GM19240 (cell line): Measurements from ENCODE around the gene CTAGE15.
"Not testable (repeated sequence)": the region's sequence is repeated elsewhere in the genome, so short reads cannot be mapped to it uniquely, and the experiment has no call there.

Experiments
- DNase-seq: peaks from one replicate; pipeline ENCODE4 v3.0.0; 2011; ENCODE audit warnings: low spot score; ENCODE audit not compliant: insufficient read length

Gene CTAGE15, protein sequence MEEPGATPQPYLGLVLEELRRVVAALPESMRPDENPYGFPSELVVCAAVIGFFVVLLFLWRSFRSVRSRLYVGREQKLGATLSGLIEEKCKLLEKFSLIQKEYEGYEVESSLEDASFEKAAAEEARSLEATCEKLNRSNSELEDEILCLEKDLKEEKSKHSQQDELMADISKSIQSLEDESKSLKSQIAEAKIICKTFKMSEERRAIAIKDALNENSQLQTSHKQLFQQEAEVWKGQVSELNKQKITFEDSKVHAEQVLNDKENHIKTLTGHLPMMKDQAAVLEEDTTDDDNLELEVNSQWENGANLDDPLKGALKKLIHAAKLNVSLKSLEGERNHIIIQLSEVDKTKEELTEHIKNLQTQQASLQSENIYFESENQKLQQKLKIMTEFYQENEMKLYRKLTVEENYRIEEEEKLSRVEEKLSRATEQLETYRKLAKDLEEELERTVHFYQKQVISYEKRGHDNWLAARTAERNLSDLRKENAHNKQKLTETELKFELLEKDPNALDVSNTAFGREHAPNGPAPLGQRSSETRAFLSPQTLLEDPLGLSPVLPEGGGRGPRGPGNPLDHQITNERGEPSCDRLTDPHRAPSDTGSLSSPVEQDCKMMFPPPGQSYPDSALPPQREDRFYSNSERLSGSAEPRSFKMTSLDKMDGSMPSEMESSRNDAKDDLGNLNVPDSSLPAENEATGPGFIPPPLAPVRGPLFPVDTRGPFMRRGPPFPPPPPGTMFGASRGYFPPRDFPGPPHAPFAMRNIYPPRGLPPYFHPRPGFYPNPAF

DNA sequence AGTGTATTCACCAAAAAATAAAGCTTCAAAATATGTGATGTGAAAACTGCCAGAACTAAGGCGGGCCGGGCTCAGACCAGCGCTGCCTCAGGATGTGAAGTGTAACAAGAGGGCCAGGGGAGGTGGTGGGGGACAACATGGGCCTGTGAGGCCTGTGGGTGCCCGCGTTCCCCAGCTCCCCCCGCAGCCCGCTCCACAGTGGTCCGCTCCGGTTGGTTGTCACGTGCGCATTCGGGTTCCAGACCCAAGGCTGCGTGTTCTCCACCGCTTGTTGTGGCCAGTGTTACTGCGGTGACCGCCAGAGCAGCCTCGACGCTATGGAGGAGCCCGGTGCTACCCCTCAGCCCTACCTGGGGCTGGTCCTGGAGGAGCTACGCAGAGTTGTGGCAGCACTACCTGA lies at the start of gene CTAGE15:
Gene CTAGE15, plus strand, starts transcription at position 301 of the 400 bp plus-strand sequence. Its CDS starts 17 bp downstream, at position 318.
- not testable (repeated sequence) for DNase-seq

DNA sequence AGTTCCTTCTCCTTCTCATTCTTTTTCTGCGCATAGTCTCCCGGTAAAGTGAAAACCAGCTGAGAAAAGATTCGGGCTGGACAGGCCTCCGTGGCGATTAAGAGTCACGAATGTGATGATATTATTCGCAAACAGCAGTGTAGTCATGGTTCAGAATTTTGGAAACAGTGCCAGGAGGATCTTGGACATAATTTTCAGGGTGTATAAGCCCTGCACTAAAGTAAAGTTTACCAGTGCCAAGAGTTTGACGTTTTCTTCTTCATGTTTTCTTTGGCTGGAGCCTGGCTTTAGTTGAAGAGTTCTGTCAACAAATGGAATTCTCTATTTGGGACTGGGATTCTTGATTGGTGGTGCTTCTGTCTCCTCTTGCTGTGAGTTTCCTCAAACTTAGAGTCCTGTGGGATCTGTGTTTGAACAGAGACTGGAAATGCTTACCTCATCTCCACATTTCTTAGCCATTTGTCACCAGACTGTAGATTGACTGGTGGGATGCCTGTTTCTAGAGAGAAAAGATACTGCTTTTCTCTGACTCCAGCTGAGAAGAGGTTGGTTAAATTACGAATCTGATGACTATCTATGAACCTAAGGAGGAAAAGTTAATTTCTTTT lies 49.2 kb upstream of the CTAGE15 start:
- not testable (repeated sequence) for DNase-seq

DNA sequence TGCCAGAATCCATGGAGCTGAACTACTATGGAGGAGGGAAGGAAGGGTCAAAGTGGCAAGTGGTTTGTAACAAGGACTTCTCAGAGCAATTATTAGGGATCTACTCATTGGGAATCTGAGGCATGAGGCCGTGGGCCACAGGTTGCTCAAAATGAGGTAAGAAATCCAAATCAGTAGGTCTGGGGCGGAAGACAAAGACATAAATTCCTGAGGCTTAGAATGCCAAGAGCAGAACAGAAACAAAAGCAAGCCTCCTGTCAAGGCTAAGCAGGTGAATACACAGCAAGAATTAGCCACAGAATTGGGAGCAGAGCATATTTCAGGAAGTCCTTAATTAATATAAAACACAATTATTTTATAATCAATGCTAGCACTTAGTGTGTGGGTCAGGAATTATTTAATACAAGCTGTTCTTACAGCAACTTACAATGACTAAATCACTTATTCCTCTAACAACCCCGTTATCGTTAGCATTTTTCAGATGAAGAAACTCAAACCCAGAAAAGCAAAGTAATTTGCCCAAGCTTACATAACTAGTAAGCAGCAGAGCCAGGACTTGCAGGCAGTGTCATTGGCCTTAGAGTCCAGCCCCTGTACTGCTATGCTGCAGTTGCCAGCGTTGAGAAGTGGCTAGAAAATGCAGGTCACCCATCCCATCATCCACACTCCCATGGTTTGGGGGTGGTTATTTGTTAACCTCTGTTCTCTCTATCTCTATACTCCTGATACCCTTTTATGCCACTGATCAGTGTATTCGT lies 40.3 kb upstream of the CTAGE15 start:
- not testable (repeated sequence) for DNase-seq

DNA sequence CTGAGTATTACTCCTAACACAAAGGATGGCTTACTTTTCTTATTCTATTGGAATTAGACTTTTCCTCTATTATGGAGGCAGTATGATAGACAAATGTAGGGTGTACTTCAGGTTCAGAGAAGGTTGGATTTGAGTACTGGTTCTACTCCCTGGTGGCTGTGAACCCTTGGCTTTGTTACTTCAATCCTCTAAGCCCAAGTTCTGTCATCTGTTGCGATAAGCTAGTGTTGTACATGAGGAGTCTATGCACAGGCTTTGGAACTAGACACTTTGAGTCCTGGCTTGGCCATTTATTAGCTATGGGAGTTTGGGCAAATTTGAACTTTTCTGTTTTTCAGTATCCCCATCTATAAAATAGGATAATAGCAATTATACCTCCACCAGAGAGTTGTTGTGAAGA lies 39.7 kb upstream of the CTAGE15 start:
- DNase-seq: not testable (repeated sequence)

DNA sequence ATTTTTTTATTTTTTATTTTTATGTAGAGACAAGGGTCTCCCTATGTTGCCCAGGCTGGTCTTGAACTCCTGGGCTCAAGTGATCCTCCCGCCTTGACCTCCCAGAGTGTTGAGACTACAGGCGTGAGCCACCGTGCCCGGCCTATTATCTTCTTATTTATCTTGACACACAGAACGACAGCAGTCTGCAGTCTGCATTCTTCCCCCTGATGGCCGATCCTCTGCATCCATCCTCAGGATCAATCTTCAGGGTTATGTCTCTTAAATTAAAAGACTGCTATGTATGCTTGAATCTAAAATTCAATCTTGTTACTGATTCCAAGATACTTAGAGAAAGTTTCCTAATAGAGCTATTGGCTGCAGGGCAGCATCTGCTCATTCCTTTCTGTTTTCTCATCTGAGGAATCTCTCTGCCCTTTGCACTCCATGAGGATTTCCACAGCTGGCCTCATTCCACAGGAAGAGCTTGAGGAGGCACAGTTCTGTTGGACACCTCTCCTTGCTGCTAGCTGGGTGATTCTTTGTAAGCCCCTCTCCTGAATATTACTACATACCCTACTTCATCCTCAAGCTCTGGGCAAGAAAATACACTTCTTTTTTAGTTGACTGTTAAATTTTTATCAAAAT lies 38.3 kb upstream of the CTAGE15 start:
- not testable (repeated sequence) for DNase-seq

DNA sequence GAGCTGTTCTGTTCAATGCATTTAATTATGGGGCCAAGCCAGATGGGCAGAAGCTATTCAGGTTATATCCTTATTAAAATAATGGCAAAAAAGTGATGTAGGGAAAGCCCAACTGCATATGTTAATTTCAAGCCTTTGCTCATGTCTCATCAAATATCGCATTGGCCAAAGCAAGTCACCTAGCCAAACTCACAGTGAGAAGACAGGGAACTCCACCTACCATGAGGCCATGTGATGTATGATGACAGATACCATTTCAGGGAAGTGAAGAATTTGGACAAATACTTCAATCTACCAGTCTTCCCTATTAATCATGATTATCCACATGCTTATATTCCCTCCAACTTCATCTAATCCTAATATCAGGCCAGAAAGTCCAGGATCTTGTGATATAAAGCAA lies 35.2 kb upstream of the CTAGE15 start:
- not testable (repeated sequence) for DNase-seq

DNA sequence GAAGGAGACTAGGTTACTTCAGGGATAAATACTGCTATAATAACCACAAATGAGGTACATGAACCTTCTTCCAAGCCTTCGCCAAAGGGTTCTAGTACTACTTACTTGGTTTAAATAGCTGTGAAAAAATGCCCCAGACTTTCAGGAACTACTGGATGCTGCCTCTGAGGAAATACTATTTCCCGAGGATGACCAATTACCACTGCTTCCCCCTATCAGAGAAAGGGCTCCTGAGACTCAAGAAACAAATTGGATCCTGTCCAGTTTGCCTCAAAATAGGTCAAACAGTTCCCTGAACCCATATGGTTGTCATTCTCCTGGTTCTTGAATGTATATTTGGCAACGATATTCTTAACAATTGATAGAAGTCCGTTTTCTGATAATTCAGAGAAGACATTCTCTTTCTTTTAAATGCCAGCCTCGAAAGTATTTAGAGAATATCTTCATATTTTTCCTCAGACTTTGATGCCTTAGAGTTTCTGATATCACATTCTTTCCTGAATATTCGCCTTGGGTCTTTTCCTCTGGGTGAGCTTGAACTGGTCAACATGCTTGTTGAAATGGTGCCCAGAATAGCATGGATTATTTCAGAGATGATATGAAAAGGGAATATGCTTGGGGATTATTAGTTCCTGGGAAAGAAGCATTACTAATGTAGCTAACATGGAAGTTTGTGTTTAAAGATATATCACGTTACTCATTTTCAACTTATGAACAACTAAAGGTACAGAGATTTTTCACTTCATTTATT lies 28.1 kb upstream of the CTAGE15 start:
- DNase-seq: not testable (repeated sequence)

DNA sequence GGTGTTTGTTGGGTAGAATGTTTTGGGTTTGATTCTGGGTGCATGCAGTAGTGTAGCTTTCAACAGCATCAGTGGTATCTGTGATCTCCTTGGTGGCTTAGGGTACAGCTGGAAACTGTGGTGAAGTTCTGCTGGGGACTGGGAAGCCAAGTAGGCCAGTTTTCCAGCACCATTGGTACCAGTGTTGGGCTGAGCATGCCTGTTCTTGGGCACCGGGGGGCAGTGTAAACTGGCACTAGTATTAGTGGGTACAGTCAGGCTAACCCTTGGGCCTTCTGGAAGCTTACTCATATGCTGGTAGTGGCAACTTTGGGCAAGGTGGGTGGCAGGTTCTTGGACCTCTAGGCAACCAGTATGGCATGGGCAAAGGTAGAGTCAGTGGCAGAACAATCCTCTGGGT lies 15.6 kb upstream of the CTAGE15 start:
- DNase-seq: not testable (repeated sequence)

DNA sequence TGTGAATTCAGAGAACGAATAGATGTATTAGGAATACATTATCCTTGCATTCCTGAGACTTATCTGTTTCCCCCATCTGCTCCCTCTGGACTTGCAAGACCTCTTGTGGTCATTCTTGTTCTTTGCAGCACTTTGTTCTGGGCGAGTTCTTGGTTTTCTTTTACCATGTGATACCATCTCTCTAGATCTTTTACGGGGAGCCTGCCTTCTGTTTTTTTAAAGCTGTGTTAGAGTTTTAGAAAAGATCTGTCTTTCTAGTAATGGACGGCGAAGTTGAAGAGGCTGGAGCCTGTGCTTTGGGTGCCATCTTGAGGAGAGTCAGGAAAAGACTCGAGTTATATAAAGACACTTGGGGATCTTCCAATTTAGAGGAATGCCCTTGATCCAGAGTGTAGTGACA lies 8.3 kb upstream of the CTAGE15 start:
- not testable (repeated sequence) for DNase-seq

DNA sequence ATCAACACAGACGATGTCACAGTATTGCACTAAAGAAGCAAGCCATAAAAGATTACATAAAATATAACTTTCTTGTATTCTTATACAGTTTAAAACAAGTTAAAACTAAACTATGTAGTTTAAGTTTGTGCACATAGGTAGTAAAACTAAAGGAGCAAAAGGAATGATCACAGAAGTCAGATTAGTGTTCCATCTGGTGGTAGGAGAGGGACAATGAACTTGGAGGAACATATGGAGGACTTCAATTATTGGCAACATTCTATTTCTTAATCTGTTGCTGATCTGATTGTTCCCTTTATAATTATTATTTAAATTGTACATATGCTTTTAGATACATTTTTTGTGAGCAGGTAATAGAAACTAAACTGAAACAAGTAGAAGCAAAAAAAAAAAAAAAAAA lies 5.6 kb upstream of the CTAGE15 start:
- not testable (repeated sequence) for DNase-seq

DNA sequence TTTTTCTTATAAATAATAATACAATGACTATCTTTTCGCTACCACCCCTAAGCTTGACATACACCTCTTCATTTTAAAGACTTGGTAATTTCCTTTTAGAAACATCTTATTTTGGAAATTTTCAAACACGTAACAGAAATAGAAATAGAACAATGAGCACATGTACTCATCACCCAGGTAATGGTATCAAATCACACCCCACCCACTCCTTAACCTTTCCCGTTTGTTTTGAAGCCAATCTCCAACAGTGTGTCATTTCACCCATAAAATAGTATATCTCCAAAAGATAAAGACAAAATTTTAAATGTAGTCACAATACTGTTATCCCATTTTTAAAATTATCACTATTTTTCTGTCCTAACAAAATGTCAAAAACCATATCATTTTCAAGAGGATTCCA lies 16.6 kb downstream of the CTAGE15 start:
- DNase-seq: not testable (repeated sequence)

DNA sequence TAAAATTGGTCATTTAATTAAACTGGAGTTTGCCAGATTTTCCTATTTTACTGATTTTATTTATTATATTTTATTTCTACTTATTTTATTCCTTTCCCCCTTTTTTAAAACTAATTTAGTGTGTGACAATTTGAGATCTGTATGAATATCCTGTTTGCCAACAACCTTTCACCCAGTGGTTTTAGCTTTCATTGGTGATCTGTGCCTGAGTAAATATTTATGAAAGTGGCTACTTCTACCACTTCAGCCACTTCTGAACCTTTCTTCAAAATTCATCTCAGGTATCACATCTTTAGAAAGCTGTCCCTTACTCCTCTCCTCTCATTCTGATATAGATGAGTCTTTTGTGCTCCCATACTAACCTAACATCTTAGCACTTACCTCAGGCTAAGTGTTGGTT lies 18.3 kb downstream of the CTAGE15 start:
- DNase-seq: not testable (repeated sequence)

DNA sequence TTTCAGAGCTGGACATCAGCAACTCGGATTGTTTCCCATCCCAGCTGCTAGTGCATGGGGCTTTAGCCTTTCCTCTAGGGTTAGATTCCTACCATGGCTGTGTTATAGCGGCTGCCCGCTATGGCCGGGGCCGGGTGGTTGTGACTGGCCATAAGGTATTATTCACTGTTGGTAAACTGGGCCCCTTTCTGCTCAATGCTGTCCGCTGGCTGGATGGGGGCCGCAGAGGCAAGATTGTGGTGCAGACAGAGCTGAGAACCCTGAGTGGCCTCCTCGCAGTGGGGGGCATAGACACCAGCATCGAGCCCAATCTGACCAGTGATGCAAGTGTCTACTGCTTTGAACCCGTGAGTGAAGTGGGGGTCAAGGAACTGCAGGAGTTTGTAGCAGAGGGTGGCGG lies 26.5 kb downstream of the CTAGE15 start:
- DNase-seq: not testable (repeated sequence)

DNA sequence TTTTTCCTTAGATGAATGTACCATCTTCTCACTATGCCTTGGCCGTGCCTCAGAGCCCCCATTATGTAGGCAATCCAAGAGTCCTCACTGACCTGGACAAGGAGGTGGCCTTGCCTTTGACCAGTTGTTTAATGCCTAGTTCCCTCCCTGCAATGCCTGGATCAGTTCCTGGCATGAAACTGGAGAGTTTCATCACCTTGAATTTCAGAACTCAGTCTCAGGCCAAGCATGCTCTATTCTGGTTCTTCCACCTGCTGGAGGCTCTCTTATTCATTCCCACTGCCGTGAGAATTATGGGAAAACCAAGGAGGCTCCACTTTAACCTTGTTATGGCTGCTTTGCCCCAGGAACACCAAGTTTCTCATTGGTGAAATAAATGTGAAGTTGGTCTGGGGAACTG lies 31.9 kb downstream of the CTAGE15 start:
- not testable (repeated sequence) for DNase-seq

DNA sequence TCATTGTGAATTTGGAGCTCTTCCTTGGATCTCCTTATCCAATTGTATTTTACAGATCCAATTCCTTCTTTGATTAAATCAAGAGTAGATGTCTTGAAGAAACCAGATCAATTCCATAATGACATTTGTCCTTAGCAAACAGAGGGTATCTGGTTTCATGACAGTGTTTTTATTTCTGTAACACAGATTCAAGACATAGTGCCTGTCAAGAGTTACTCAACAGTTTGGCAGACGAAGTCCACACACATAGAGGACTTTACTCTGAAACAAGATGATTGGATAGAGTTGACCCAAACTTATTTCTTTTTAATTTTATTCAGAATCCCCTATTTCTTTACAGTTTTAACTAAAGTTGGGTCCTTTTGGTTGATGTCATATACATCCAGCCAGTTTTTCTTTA lies 34.5 kb downstream of the CTAGE15 start:
- DNase-seq: not testable (repeated sequence)

DNA sequence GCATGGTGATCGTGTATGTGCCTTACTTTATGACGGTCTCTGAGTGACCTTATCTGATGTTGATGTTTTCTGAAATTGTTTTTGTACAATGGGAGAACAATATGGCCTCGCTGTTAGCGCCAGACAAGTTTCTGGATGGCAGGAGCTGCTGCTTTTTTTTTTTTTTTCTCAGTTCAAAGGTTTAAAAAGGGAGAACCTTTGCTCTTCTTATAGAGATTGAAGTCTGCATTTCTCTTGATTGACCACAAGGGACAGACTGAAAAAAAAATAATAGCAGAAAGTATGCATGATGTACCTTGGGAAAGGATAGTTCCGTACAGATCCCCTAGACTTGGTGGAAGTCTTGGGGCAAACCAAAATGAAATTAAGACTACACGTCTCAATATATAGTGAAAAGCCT lies 43.9 kb downstream of the CTAGE15 start:
- not testable (repeated sequence) for DNase-seq

DNA sequence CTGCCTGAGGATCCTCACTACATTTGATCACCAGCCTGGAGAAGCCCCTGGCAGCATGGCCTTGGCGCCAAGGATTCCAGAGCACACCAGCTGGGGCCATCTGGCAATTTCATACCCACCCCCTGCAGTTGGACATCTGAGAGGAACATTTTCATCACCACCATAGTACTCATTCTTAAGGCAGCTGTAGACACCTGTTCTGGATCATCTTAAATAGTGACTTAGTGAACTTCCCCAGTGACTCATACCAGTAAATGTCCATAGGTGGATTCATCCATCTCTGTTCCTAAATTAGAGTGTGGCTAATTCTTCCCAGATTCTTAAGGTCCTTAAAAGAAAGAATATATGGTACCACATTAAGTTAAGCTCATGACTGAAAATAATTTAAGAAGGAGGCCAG lies 45.6 kb downstream of the CTAGE15 start:
- not testable (repeated sequence) for DNase-seq

DNA sequence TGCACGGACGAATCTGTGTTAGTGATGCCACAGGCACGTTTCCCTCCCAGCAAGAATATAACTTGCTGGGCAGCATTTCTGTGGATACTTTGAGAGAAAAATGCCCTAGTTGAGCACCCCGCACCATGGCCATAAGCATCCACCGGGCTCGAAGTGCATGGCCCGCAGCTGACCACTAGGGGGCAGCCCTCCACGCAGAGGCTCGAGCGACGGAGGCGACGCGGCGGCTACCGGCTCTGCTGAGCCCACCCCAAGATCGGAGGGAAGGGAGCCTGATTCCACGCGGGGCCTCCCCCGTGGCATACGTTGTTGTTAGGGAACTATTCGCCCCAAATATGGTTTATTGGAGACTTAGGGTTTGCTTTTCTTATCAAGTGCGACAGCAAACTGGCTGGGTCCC lies 48.5 kb downstream of the CTAGE15 start:
- not testable (repeated sequence) for DNase-seq

DNA sequence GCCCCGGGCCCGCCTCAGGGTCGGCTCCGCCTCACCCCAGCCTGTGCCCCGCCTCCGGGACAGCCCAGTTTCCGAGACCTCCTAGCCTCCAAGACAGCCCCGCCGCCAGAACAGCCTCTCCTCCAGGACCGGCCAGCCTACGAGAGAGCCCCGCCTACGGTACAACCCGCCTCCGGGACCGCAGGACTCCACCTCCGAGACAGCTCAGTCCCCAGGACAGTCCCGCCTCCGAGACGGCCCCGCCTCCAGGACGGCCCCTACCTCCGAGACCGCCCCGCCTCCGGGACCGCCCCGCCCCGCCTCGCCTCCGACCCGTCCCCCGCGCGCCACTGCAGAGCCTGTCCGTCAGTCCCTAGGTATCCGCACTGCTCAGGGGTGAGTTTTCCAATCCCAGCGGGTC lies 49.0 kb downstream of the CTAGE15 start, which contains the start of gene TCAF2:
Gene TCAF2, plus strand, starts transcription at position 329 of the 400 bp plus-strand sequence.
- not testable (repeated sequence) for DNase-seq

DNA sequence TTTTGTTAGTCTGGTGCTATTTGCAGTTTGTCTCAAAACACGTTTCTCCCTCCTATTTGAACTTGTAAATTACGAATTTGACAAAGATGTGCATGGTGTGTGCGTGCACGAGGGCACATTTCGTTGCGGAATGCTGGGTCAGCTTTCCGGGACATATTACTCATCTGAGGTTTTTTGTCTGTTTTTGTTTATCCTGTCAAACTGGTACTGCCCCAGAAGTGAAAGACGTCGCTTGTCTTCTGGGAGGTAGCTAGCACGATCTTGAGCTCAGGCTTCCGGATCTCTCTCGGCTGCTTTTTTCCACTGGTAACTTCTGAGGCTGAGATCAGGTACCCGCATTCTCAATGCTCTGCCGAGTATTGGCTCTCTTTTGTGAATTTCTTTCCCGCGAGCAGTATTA lies 49.6 kb downstream of the CTAGE15 start:
- DNase-seq: not testable (repeated sequence)
